CD4-positive, alpha-beta T cell treated with Interleukin-2 at 100 ng/mL for 4 hours (primary cell): ENCODE data around the gene CBR3.
"Not testable (repeated sequence)": the region's sequence is repeated elsewhere in the genome, so short reads cannot be mapped to it uniquely, and the experiment has no call there.

Experiments
- DNase-seq: peaks from one replicate; pipeline ENCODE4 v3.0.0-alpha.2; 2020; ENCODE audit warnings: low spot score

CBR3 gene

DNA sequence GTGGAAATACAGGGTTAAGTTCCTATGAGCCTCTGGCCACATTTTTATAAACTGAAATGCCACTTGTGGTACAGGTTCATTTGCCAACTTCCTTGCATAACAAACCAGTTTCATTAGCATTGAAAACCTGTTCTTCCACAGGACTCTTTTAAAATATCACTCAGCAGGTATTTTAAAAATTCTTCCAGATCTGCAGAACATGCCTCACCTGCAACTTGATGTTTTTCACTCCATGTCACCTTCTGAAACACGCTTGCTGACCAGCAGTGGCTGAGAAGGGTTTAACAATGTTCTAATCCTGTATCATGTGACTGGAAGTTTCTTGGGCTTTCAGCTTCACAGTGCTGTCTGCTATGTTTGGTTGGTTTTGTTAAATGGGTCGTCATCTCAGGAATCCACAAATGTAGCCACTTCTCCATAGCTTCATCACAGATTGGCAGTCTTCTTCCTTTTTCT is 17.6 kb upstream of the CBR3 start:
- DNase-seq, result no peak

DNA sequence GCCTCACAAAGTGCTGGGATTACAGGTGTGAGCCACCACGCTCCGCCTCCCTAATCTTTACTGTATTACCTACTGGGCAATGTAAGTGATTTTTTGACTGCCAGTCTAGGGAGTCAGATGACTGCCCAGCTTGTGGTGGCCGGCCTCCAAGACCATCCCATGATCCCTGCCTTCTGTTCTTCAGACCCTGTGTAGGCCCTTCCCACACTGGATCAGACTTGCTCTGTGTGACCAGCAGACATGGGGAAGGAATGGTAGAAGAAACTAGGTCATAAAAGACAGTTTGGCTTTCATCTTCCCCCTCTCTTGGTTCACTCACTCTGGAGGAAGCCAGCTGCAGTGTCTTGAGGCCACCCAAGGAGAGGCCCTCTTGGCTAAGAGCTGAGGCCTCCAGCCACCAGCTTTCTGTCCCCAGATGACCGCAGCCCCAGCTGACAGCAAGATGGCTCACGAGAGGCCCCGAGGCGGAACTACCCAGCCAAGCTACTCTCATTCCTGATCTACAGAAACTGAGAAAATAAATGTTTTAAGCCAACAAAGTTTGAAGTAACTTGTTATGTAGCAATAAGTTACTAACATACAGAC is 14.5 kb upstream of the CBR3 start:
- no peak for DNase-seq

GRCh38 chr21:36122977-36123376 is 11.9 kb upstream of the CBR3 start:
- DNase-seq, result no peak

DNA sequence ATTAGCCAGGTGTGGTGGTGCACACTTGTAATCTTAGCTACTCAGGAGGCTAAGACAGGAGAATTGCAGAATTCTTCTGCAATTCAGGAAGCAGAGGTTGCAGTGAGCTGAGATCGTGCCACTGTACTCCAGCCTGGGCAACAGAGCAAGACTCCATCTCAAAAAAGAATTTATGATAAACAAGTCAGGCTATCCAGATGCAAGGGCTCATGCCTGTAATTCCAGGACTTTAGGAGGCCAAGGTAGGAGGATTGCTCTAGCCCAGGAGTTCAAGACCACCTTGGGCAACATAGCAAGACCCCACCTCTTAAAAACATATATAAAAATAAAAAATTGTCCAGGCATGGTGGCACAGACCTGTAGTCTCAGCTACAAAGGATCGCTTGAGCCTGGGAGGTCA is 10.5 kb upstream of the CBR3 start:
- DNase-seq, result no peak

GRCh38 chr21:36125512-36126207 is 9.2 kb upstream of the CBR3 start:
- peak; percentile 68 for DNase-seq

DNA sequence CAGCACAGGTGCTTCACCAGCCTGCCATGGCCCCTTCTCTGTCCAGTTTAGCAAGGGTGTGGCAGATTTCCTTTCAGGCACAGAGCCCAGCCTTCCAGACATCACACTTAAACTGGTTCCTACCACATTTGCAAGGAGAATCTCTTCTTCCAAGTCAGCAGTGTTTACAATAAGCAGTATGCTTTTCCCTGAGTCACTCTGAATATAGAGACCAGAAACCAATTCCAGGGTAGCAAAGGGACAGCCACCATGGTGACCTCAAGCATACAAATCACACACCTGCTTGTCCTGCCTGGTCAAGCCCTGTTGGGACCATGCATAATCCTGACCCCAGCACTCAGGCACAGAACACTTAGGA is 8.7 kb upstream of the CBR3 start:
- no peak for DNase-seq

- no peak for DNase-seq
Measured at GRCh38 chr21:36126621-36127110, 8.2 kb upstream of the CBR3 start.

GRCh38 chr21:36127250-36127904 is 7.5 kb upstream of the CBR3 start:
- no peak for DNase-seq

DNA sequence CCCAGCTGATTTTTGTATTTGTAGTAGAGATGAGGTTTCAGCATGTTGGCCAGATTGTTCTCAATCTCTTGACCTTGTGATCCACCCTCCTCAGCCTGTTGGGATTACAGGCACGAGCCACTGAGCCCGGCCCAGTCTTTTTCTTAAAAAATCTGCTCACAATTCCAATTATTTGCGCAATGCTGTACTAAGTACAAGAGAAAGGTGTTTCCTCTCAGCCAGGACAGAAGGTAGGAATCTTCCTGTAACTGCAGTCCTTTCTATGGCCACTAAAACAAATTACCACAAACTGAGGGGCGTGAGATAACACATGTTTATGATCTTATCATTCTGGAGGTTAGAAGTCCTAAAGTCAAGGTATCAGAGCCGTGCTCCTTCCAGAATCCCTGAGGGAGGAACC is 6.9 kb upstream of the CBR3 start:
- DNase-seq, result no peak

- DNase-seq, result no peak
Measured at GRCh38 chr21:36129219-36129618, 5.7 kb upstream of the CBR3 start.

DNA sequence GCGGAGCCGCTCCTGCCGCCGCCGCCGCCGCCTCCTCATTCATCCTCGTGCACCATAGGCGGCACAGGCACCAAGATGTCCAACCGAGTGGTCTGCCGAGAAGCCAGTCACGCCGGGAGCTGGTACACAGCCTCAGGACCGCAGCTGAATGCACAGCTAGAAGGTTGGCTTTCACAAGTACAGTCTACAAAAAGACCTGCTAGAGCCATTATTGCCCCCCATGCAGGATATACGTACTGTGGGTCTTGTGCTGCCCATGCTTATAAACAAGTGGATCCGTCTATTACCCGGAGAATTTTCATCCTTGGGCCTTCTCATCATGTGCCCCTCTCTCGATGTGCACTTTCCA is 4.5 kb upstream of the CBR3 start:
- DNase-seq, result not testable (repeated sequence)

GRCh38 chr21:36130839-36131238 is 4.0 kb upstream of the CBR3 start:
- DNase-seq, result not testable (repeated sequence)

- no peak for DNase-seq
Measured at GRCh38 chr21:36132696-36133095, 2.2 kb upstream of the CBR3 start.

- DNase-seq, result peak; percentile 60
Measured at GRCh38 chr21:36135391-36136102, 668 bp downstream of the CBR3 start.

DNA sequence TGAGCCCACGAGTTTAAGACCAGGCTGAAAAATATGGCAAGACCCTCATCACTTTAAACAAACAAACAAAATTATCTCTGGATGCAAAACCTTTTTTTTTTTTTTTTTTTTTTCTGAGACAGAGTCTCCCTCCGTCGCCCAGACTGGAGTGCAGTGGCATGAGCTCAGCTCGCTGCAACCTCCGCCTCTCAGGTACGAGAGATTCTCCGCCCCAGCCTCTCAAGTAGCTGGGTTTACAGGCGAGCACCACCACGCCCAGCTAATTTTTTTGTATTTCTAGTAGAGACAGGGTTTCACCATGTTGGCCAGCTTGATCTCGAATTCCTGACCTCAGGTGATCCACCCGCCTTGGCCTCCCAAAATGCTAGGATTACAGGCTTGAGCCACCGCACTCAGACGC is 4.9 kb downstream of the CBR3 start:
- DNase-seq, result not testable (repeated sequence)

DNA sequence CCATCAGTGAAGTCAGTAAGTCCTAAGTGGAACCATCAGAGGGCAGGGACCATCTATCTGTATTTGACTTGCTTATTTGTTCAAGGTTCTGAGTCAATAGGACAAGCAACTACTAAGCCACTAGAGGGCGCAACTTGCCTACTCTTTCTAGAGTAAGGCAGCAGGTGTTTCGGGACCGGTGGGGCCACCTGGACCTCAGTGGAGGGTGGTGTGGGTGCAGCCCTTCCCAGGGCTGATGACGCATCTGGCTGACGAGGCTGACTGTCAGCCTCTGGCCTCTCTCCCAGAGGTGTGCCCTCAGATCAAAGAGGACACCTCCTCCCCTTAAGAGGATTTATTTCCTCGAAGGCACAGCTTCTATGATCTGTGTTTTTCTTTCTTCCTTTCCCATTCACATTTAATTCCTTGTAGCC is 6.6 kb downstream of the CBR3 start:
- DNase-seq, result peak; percentile 96

DNA sequence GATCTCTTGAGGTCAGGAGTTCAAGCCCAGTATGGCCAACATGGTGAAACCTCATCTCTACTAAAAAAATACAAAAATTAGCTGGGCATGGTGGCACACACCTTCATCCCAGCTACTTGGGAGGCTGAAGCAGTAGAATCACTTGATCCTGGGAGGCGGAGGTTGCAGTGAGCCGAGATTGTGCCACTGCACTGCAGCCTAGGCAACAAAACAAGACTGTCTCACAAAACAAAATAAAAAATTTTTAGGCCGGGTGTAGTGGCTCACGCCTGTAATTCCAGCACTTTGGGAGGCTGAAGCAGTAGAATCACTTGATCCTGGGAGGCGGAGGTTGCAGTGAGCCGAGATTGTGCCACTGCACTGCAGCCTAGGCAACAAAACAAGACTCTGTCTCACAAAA is 9.4 kb downstream of the CBR3 start:
- not testable (repeated sequence) for DNase-seq

DNA sequence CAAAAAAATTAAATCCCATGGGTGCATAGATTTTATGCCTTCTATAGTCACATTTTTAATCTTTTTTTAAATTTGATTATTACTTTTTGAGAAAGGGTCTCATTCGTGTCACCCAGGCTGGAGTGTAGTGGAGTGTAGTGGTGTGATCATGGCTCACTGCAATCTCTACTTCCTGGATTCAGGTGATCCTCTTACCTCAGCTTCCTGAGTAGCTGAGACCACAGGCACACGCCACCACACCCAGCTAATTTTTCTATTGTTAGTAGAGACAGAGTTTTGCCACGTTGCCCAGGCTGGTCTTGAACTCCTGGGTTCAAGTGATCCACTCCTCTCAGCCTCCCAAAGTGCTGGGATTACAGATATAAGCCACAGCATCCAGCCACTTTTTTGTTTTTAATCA is 10.4 kb downstream of the CBR3 start:
- peak; percentile 57 for DNase-seq

DNA sequence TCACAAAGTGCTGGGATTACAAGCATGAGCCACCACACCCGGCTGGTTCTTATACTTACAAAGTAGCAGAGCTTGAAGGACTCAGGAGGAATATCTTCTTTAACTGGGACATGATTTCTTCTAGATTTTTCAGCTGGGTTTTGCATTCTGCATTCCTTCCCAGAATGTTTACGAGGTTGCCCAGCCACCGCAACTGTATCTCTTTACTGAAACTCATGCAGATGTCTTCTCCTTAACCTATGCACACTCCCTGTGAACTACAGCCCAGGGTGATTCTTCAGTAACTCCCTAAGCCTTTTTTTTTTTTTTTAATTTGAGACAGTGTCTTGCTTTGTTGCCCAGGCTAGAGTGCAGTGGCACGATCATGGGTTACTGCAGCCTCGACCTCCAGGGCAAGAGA is 13.0 kb downstream of the CBR3 start:
- DNase-seq, result no peak

DNA sequence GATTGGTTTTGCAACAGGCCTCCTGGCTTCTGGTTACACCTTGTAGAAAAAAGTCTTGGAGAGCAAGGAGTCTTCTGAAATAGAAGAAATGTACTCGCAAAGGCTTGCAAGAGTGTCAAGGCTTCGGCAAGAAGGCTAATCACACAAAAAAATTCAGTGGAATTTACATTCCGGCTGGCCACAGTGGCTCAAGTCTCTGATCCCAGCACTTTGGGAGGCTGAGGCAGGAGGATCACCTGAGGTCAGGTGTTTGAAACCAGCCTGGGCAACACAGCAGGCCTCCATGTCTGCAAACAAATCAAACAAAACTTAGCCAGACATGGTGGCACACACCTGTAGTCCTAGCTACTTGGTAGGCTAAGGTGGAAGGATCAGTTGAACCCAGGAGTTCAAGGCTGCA is 14.0 kb downstream of the CBR3 start:
- DNase-seq, result no peak

DNA sequence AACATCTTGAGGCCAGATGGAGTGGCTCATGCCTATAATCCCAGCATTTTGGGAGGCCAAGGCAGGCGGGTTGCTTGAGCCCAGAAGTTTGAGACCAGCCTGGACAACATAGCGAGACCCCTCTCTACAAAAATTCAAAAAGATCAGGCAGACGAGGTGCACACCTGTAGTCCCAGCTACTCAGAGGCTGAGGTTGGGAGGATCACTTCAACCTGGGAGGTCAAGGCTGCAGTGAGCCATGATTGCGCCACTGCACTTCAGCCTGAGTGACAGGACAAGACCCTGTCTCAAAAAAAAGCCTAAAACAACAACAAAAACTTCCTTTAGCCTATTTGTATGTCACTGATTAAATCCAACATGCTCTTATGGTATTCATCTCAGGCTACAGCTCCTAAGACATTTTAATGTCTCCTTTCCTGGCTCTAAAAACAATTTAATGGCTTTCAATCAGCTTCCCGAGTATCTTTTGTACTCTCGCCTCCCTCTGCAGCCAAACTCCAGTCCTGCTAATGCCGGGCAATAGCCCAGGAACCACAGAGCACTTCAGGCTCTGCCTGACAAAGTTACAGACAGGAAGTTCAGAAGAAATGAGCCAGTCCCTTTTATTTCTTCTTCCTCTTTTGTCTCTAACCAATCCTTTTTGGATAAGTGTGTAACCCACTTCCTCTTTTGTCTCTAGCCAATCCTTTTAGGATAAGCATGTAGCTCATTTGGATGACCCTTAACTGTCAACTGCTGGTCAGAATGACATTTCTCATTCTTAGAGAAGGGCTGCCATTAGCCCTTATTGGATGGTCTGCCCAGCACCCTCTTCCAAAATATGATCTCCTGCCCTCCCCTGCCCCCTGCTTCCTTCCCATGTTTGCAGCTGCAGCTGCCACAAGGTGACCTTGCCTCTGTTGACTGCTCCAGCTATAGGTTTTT is 15.2 kb downstream of the CBR3 start:
- DNase-seq, result peak; percentile 13
